Astrocyte of the cerebellum (primary cell): ENCODE data around the gene JAGN1.

Experiments
- DNase-seq: peaks from one replicate; pipeline ENCODE4 v3.0.0-alpha.2; 2011; ENCODE audit warnings: low read depth
- H3K4me3 ChIP-seq: 2 replicates; pipeline ENCODE4 v1.5.1; 2011; ENCODE audit warnings: mild to moderate bottlenecking, low read depth, low read length, moderate library complexity
- in situ Hi-C: cut with HindIII; loops from 2 replicates; pipeline ENCODE4 v1.10.0; 2017; ENCODE audit warnings: low sequenced_read_pairs
- TF ChIP-seq, protein P1 (sequence below): IDR thresholded peaks from 2 replicates; pipeline ENCODE4 v1.5.1; 2012; ENCODE audit warnings: low read length, low read depth, moderate library complexity, mild to moderate bottlenecking; ENCODE audit errors: missing control alignments

JAGN1 gene

DNA sequence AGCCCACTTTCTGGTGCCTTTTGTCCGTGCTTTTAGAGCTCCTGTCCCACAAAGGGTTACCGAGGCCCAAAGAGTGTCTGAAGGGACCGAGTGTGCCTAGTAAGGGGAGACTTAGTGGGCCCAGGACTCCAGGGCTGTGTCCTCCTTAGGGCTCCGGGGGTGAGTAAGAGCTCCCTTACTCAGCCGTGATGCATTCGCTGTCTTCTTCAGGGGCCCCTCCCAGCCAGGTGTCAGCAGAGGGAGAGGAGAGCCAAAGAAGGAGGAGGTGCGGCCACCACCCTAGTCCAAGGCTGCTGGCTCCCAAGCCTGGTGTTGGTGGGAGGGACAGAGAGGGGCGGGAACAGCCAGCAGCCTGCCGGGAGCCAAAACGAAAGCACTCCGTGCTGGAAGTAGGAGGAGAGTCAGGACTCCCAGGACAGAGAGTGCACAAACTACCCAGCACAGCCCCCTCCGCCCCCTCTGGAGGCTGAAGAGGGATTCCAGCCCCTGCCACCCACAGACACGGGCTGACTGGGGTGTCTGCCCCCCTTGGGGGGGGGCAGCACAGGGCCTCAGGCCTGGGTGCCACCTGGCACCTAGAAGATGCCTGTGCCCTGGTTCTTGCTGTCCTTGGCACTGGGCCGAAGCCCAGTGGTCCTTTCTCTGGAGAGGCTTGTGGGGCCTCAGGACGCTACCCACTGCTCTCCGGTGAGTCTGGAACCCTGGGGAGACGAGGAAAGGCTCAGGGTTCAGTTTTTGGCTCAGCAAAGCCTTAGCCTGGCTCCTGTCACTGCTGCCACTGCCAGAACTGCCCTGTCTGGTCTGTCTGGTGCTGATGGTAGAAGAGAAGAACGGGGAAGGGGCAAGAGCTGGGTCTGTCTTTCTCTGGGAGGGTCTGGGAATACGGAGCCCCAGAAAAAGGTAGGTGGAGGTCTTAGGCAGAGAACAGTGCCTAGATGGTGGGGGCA, 26.6 kb downstream of the JAGN1 start, which contains the start of gene IL17RC:
TSS of gene IL17RC (plus strand) at position 365 of the 947 bp plus-strand sequence. CDS start at position 583, 218 bp downstream.
- TF ChIP-seq, protein P1, sequence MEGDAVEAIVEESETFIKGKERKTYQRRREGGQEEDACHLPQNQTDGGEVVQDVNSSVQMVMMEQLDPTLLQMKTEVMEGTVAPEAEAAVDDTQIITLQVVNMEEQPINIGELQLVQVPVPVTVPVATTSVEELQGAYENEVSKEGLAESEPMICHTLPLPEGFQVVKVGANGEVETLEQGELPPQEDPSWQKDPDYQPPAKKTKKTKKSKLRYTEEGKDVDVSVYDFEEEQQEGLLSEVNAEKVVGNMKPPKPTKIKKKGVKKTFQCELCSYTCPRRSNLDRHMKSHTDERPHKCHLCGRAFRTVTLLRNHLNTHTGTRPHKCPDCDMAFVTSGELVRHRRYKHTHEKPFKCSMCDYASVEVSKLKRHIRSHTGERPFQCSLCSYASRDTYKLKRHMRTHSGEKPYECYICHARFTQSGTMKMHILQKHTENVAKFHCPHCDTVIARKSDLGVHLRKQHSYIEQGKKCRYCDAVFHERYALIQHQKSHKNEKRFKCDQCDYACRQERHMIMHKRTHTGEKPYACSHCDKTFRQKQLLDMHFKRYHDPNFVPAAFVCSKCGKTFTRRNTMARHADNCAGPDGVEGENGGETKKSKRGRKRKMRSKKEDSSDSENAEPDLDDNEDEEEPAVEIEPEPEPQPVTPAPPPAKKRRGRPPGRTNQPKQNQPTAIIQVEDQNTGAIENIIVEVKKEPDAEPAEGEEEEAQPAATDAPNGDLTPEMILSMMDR, result no peak
- in situ Hi-C loops, result no loop called here
- DNase-seq, result peak; percentile 57
- H3K4me3 ChIP-seq, result peak within 1 kb of the TSS; percentile 48

DNA sequence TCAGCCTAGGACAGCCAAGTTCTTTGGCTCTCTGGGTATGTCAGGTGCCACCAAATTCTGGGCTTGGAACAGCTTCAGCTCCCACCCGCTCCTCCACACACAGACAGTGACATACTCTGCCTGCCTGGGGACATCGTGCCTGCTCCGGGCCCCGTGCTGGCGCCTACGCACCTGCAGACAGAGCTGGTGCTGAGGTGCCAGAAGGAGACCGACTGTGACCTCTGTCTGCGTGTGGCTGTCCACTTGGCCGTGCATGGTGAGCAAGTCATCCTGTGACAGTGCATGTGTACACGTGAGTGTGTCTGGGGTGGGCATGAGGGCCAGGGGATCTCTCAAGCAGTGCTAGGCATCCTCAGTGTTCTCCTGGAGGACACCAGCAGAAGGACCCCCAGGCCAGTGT, 27.4 kb downstream of the JAGN1 start:
- in situ Hi-C loops, result no loop called here
- TF ChIP-seq, protein P1, result no peak
- no peak for DNase-seq
- H3K4me3 ChIP-seq, result peak overlapping the region; percentile 48

DNA sequence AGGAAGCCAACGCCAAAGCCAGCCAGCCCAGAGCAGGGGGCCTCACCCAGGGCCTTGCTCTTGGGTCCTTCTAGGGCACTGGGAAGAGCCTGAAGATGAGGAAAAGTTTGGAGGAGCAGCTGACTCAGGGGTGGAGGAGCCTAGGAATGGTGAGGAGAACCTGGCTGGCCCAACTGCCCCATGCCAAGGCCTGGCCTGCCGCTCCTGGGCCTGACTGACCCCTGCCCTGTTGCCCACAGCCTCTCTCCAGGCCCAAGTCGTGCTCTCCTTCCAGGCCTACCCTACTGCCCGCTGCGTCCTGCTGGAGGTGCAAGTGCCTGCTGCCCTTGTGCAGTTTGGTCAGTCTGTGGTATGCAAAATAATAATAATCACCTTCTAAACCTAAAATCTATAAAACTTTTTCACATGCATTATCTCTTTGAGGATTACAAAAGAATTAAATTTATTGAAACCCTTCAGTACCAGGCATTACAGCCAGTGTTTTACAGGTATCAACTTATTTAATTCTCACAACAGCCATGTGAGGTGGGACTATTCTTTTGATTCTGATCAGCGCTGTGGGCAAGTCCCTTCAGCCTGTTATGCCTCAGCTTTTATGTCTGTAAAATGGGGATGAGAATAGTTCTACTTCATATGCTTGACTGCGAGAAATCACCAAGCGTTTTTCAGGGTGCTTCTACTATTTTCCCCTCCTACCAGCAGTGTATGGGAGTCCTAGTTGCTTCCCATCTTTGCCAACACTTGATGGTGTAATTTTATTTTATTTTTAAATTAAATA, 28.0 kb downstream of the JAGN1 start:
- TF ChIP-seq, protein P1, result no peak
- H3K4me3 ChIP-seq, result no peak overlapping the region
- in situ Hi-C loops, result no loop called here
- no peak for DNase-seq

DNA sequence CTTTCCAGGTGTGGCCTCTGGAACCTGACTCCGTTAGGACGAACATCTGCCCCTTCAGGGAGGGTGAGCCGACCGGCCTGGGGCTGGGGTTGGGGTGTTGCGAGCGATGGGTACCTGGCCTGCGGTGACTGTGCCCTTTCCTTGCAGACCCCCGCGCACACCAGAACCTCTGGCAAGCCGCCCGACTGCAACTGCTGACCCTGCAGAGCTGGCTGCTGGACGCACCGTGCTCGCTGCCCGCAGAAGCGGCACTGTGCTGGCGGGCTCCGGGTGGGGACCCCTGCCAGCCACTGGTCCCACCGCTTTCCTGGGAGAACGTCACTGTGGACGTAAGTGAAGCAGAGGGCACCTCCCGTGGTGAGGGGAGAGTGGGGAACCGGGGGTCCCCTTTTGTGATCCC, 37.7 kb downstream of the JAGN1 start:
- H3K4me3 ChIP-seq, result no peak overlapping the region
- no peak for DNase-seq
- TF ChIP-seq, protein P1, result no peak
- in situ Hi-C loops, result no loop called here

DNA sequence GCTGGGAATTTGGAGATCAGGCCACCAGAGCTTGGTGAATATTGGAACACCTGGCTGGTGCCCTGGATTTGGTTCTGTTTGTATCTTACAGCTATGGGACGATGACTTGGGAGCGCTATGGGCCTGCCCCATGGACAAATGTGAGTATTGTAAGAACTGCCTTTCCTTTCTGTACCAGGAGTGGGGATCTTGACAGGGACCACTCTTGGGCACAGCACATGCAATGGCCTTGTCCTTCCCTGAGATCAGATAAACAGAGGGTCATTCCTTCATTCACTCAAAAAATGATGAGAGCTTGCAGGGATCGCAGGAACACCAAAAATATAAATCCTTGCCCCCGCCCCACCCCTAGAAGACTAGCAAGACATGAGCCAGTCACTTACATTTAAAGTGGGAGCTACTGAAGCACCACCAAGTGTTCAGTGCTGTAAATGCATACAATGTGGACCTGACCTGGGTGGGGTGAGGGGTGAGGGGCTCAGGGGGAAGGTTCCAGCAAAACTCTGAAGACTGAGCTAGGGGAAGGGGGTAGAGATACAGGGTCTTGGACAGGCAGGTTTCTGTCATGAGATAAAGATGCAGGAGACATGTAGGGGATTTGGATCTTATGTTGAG, 40.5 kb downstream of the JAGN1 start:
- no peak overlapping the region for H3K4me3 ChIP-seq
- no peak for DNase-seq
- TF ChIP-seq, protein P1, result no peak
- in situ Hi-C loops, result loop anchor here (5.0 kb wide), 1 partner anchor 49 kb away; the partner anchor contains the start of gene CIDEC

DNA sequence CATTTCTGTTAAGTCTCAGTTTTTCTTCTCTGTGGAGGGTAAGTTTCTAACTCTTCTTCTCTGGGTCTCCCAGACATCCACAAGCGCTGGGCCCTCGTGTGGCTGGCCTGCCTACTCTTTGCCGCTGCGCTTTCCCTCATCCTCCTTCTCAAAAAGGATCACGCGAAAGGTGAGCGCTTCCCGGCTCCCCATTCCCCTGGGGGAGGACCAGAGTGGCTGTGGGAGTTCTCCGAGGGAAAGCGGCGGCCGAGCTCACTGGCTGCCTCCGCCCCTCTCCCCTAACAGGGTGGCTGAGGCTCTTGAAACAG, 42.1 kb downstream of the JAGN1 start:
- peak overlapping the region; percentile 67 for H3K4me3 ChIP-seq
- TF ChIP-seq, protein P1, result no peak
- no peak for DNase-seq
- in situ Hi-C loops, result loop anchor here (5.0 kb wide), 1 partner anchor 50 kb away; the partner anchor contains the start of gene CIDEC
